LNCAP (cell line): Measurements from ENCODE around the gene PLIN4.
A peak's percentile ranks its signal among the peaks of the same experiment; 100 is the strongest.

Source experiments
- TF ChIP-seq, protein P1 (sequence below): fragments of 450-650 bp; IDR thresholded peaks from 2 replicates; pipeline ENCODE4 v1.5.1; 2017; ENCODE audit warnings: mild to moderate bottlenecking

PLIN4 gene

GRCh38 chr19:4524808-4525562 lies 6.7 kb upstream of the PLIN4 start:
- TF ChIP-seq, protein P1, sequence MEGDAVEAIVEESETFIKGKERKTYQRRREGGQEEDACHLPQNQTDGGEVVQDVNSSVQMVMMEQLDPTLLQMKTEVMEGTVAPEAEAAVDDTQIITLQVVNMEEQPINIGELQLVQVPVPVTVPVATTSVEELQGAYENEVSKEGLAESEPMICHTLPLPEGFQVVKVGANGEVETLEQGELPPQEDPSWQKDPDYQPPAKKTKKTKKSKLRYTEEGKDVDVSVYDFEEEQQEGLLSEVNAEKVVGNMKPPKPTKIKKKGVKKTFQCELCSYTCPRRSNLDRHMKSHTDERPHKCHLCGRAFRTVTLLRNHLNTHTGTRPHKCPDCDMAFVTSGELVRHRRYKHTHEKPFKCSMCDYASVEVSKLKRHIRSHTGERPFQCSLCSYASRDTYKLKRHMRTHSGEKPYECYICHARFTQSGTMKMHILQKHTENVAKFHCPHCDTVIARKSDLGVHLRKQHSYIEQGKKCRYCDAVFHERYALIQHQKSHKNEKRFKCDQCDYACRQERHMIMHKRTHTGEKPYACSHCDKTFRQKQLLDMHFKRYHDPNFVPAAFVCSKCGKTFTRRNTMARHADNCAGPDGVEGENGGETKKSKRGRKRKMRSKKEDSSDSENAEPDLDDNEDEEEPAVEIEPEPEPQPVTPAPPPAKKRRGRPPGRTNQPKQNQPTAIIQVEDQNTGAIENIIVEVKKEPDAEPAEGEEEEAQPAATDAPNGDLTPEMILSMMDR: peak; percentile 78

GRCh38 chr19:4523306-4524110 lies 5.2 kb upstream of the PLIN4 start:
- TF ChIP-seq, protein P1: peak; percentile 81

GRCh38 chr19:4522291-4523002 lies 4.2 kb upstream of the PLIN4 start:
- TF ChIP-seq, protein P1: no peak

GRCh38 chr19:4521888-4522242 lies 3.6 kb upstream of the PLIN4 start:
- TF ChIP-seq, protein P1: no peak

DNA sequence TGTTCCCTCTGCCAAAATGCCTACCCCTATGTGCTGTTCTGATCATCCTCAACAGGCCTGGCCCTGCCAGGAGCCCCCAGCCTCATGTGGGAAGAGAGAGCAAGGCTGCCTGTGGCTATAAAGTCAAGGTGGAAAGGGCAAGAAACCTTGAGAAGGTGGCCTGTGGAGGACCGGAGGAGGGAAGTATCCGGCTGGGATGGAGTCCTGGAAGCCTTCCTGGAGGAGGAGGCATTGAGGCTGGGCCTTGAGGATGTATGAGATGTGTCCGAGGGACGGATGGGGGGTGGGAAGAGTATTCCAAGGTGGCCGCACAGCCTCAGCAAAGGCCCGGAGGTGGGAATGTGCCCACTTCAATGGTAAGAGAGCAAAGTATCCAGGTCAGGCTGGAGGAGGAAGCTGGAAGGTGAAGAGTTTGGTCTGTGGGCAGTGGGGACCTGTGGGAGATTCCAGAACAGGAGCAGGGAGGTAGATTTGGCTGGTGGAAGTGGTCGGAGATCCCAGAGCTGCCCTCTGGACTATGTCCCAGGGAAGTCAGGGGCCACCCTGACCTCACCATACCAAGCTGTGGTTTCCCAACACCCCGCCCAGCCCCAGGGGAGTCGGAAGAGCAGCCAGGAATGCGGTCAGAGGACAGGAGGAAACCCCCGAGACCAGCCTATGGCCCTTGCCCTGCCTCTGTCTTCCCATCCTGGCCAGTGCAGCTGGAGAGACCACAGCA lies 3.0 kb upstream of the PLIN4 start:
- TF ChIP-seq, protein P1: no peak

GRCh38 chr19:4519521-4520277 lies 1.4 kb upstream of the PLIN4 start:
- TF ChIP-seq, protein P1: no peak

- TF ChIP-seq, protein P1: no peak
Measured at GRCh38 chr19:4519172-4519496, 848 bp upstream of the PLIN4 start.
